ENCODE data around the gene SDHA.
A peak's percentile ranks its signal among the peaks of the same experiment; 100 is the strongest.

SDHA gene

DNA sequence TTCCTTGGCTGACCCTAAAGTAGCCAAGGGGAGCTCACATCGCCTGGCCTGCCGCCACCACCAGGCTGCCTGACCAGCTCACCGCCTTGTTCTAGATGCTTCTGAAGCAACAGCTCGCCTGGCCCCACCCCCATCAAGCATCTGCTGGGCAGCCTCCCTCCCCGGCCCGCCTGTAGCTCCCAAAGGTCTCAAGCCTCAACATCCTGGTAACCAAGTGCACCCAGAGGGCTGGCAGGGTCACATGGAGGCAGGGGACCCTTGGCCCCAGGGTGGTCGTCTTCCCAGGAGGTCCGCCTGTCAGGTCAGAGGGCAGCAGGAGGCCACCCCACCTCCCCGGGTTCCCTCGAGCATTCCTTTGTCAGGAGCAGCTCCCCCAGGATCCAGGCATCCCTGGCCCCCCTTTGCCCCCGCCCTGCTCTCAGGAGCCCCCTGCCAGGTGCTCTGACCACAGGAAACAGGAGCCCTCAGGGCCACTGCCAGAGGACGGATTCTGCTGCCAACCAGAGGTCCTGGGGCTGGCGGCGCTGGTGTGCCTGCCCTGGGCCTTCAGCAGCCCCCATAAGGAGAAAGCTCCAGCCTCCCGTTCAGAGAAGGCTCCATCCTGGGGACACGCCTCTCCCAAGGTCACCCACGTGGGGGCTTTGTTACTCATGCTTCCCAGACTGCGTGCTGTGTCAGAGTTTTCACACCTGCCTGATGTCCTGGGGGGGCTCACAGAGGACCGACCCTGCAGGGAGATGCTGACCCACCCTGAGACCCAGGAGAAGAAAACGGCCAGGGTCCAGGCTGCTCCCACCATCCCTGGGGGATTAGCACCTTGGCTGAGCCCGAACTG is 30.3 kb upstream of the SDHA start:
- Histone ChIP-seq H3K36me3 (ENCODE audit: insufficient read depth, low read depth, low read length) (peaks cover 4% of the 10 kb centered on the region), H3K27me3 (ENCODE audit: insufficient read depth, low read length) (no peaks in the 10 kb centered on the region), H3K9me3 (ENCODE audit: insufficient read depth, low read depth, low read length) (no peaks in the 10 kb centered on the region), H3K9ac (ENCODE audit: low read depth, low read length) (no peak overlapping the region), H3K4me3 (ENCODE audit: low read length) (peak overlapping the region; percentile 6; the same call in 1 of the 2 replicates), H3K27ac (ENCODE audit: low read length) (no peak overlapping the region), H3K4me1 (ENCODE audit: insufficient read depth, low read length) (no peaks in the 10 kb centered on the region)

GRCh38 chr5:188488-189481 is 29.3 kb upstream of the SDHA start:
- no peaks in the 10 kb centered on the region for H3K9me3 ChIP-seq (ENCODE audit: insufficient read depth, low read depth, low read length)
- peak overlapping the region; percentile 6; the same call in 1 of the 2 replicates for H3K4me3 ChIP-seq (ENCODE audit: low read length)
- H3K9ac ChIP-seq (ENCODE audit: low read depth, low read length): no peak overlapping the region
- H3K27ac ChIP-seq (ENCODE audit: low read length): no peak overlapping the region
- no peaks in the 10 kb centered on the region for H3K36me3 ChIP-seq (ENCODE audit: insufficient read depth, low read depth, low read length)
- no peaks in the 10 kb centered on the region for H3K27me3 ChIP-seq (ENCODE audit: insufficient read depth, low read length)
- no peaks in the 10 kb centered on the region for H3K4me1 ChIP-seq (ENCODE audit: insufficient read depth, low read length)

- Histone ChIP-seq H3K27ac (ENCODE audit: low read length) (no peak overlapping the region), H3K4me1 (ENCODE audit: insufficient read depth, low read length) (no peaks in the 10 kb centered on the region), H3K9ac (ENCODE audit: low read depth, low read length) (no peak overlapping the region), H3K9me3 (ENCODE audit: insufficient read depth, low read depth, low read length) (no peaks in the 10 kb centered on the region), H3K4me3 (ENCODE audit: low read length) (no peak overlapping the region), H3K27me3 (ENCODE audit: insufficient read depth, low read length) (no peaks in the 10 kb centered on the region), H3K36me3 (ENCODE audit: insufficient read depth, low read depth, low read length) (no peaks in the 10 kb centered on the region)
Observed at GRCh38 chr5:189486-189885, 28.6 kb upstream of the SDHA start.

DNA sequence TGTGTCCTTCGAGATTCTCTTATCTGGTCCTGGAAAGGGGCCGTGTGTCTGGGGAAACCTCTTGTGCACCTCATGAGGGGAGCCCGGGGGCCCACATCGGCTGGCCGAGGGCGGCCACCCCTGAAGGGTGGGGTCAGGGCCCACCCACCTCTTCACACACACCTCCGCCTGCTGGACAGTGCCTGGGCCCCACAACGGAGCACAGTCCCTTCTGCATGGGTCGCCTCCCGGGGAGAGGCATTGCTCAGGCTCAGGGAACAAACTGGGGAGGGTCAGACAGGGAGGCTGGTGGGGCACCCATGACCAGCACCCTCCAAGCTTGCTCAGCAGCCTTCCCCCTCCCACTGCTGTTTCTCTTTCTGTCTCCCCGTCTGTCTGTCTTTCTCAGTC is 28.1 kb upstream of the SDHA start:
- no peaks in the 10 kb centered on the region for H3K9me3 ChIP-seq (ENCODE audit: insufficient read depth, low read depth, low read length)
- no peaks in the 10 kb centered on the region for H3K36me3 ChIP-seq (ENCODE audit: insufficient read depth, low read depth, low read length)
- no peak overlapping the region for H3K9ac ChIP-seq (ENCODE audit: low read depth, low read length)
- no peaks in the 10 kb centered on the region for H3K4me1 ChIP-seq (ENCODE audit: insufficient read depth, low read length)
- no peak overlapping the region for H3K4me3 ChIP-seq (ENCODE audit: low read length)
- H3K27ac ChIP-seq (ENCODE audit: low read length): no peak overlapping the region
- H3K27me3 ChIP-seq (ENCODE audit: insufficient read depth, low read length): no peaks in the 10 kb centered on the region

DNA sequence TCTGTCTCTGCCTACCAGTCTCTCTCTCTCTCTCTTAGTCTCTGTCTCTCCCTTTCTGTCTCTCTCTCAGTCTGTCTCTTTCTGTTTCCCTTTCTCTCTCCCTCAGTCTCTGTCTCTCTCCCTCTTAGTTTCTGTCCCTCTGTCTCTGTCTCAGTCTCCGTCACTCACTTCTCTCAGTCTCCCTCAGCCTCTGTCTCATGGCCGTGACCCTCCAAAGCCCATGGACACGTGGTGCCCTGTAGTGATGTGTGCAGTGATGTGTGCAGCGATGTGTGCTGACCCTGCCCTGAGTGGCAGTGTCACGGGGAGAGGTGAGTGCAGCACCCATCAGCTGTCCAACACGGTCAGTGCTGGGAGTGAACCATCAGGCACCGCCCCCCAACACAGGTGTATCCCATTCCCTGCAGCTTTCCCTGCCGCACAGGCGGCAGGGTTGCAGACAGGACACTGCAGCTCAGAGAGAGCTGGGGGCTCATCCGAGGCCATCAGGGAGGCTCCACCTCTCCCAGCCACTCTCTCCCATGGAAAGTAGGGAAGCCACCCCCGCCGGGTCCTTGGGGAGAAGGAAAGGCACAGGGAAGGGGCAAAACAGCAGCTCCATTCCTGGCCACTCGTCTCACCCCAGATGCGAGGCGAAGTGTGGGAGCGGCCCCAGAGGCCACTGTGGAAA is 27.6 kb upstream of the SDHA start:
- Histone ChIP-seq H3K4me1 (ENCODE audit: insufficient read depth, low read length) (no peaks in the 10 kb centered on the region), H3K27ac (ENCODE audit: low read length) (no peak overlapping the region), H3K9ac (ENCODE audit: low read depth, low read length) (no peak overlapping the region), H3K36me3 (ENCODE audit: insufficient read depth, low read depth, low read length) (no peaks in the 10 kb centered on the region), H3K4me3 (ENCODE audit: low read length) (no peak overlapping the region), H3K9me3 (ENCODE audit: insufficient read depth, low read depth, low read length) (no peaks in the 10 kb centered on the region), H3K27me3 (ENCODE audit: insufficient read depth, low read length) (no peaks in the 10 kb centered on the region)

DNA sequence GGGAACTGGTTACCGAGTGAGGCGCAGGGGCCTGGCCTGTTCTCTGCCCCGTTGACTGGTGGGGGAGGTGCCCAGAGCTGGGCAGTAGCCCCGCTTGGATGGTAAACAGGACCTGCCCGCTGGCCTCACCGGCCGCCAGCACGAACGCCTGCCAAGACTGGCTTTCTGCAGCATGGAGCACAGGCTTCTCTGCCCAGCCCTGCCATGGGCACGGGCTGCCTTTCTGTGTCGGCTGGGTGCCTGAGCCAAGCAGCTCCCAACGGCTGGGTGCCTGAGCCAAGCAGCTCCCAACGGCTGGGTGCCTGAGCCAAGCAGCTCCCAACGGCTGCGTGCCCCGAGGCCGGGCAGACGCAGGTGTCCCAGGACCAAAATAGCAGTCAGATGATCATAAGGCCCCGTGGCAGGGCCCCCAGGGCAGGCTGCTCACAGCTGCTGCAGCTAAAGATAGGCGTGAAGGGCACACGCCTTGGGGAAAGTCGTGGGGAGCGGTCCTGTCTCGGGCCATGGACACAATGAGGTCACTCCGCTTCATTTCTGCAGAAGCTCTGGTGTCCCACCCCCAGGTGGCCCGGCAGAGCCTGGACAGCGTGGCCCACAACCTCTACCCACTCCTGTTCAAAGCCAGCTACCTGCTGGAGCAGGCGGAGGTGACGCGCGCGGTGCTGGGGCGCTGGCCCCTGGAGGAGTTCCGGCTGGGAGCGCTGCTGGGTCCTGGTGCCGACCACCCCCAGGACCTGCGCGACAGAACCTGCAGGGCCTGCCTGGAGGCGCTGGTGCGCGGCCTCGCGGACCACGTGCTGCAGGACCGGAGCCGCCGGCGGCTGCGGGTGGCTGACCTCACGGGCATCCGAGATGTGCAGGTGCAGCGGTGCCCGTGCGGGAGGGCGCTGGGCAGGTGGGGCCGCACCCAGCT is 26.8 kb upstream of the SDHA start, which contains the start of gene LRRC14B:
LRRC14B (plus strand) TSS at position 460 of the 913 bp plus-strand sequence; CDS start at position 504, 44 bp downstream.
- H3K4me1 ChIP-seq (ENCODE audit: insufficient read depth, low read length): no peaks in the 10 kb centered on the region
- no peak within 1 kb of the TSS for H3K27ac ChIP-seq (ENCODE audit: low read length)
- H3K9me3 ChIP-seq (ENCODE audit: insufficient read depth, low read depth, low read length): no peaks in the 10 kb centered on the region

DNA sequence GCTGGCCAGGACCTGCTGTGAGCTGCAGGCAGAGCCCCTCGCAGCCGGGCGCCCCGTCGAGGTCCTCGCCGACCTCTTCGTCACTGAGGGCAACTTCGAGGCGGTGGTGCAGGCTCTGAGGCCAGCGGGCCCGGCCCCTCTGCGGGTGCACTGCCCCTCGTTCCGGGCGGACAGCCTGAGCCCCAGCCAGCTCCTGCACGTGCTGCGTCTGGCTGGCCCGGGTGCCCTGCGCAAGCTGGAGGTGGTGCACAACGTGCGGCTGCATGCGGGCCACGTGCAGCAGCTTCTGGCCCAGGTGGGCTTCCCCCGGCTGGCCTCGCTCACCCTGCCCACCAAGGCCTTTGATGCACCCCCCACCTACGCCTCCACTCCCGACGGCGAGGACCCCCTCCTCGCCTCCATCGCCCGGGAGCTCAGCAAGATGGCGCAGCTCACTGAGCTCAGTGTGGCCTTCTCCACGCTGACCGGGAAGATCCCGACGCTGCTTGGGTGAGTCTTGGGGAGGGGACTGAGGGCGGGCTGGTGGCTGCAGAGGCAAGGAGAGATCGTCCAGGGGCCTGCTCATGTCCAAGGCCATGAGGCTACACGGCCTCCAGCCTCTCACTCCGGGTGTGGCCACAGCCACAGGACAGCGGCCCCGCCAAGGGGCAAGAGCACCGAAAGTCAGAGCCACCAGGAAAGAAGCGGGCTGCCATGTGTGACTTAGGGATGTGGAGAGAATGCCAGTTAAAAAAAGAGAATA is 26.0 kb upstream of the SDHA start:
- no peaks in the 10 kb centered on the region for H3K4me1 ChIP-seq (ENCODE audit: insufficient read depth, low read length)
- H3K36me3 ChIP-seq (ENCODE audit: insufficient read depth, low read depth, low read length): no peaks in the 10 kb centered on the region
- H3K9ac ChIP-seq (ENCODE audit: low read depth, low read length): no peak overlapping the region
- no peaks in the 10 kb centered on the region for H3K27me3 ChIP-seq (ENCODE audit: insufficient read depth, low read length)
- H3K9me3 ChIP-seq (ENCODE audit: insufficient read depth, low read depth, low read length): no peaks in the 10 kb centered on the region
- H3K4me3 ChIP-seq (ENCODE audit: low read length): no peak overlapping the region
- H3K27ac ChIP-seq (ENCODE audit: low read length): no peak overlapping the region

More for the DNA sequence above, 26.8 kb upstream of the SDHA start, which contains the start of gene LRRC14B:
- Histone ChIP-seq H3K9ac (ENCODE audit: low read depth, low read length) (no peak within 1 kb of the TSS), H3K4me3 (ENCODE audit: low read length) (no peak within 1 kb of the TSS), H3K27me3 (ENCODE audit: insufficient read depth, low read length) (no peaks in the 10 kb centered on the region), H3K36me3 (ENCODE audit: insufficient read depth, low read depth, low read length) (no peaks in the 10 kb centered on the region)

GRCh38 chr5:192691-192969 is 25.5 kb upstream of the SDHA start:
- no peak overlapping the region for H3K4me3 ChIP-seq (ENCODE audit: low read length)
- H3K36me3 ChIP-seq (ENCODE audit: insufficient read depth, low read depth, low read length): no peaks in the 10 kb centered on the region
- H3K9me3 ChIP-seq (ENCODE audit: insufficient read depth, low read depth, low read length): no peaks in the 10 kb centered on the region
- no peaks in the 10 kb centered on the region for H3K27me3 ChIP-seq (ENCODE audit: insufficient read depth, low read length)
- H3K27ac ChIP-seq (ENCODE audit: low read length): no peak overlapping the region
- no peaks in the 10 kb centered on the region for H3K4me1 ChIP-seq (ENCODE audit: insufficient read depth, low read length)
- H3K9ac ChIP-seq (ENCODE audit: low read depth, low read length): no peak overlapping the region

DNA sequence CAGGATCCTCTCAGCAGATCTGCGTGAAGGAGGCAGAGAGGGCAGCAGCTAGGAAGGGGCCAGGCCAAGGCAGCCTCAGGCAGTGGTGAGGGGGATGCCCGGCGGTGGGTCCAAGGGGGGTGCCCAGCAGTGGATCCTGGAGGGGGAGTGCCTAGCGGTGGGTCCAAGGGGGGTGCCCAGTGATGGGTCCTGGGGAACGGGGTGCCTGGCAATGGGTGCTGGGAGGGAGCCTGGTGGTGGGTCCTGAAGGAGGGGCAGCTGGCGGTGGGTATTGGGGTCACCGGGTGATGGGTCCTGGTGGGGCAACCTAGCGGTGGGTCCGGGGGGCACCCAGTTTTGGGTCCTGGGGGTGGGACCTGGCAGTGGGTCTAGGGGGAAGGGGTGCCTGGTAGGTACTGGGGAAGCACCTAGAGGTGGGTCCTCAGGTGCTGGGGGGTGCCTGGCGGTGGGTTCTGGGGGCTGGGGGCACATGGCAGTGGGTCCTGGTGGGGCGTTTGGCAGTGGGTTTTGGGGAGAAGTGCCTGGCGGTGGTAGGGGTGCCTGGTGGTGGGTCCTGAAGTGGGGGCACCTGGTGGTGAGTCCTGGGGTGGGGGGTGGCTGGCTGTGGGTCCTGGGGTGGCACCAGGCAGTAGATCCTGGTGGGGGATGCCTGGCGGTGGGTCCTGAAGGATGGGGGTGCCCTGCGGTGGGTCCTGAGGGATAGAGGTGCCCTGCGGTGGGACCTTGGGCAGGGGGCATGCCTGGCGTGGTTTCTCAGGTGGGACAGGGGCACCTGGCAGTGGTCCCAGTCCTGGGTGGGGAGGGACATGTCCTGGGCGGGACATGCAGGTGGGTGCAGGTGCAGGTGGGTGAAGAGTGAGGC is 24.9 kb upstream of the SDHA start:
- H3K27me3 ChIP-seq (ENCODE audit: insufficient read depth, low read length): no peaks in the 10 kb centered on the region
- H3K4me3 ChIP-seq (ENCODE audit: low read length): no peak overlapping the region

GRCh38 chr5:194102-194501 is 24.0 kb upstream of the SDHA start:
- H3K27ac ChIP-seq (ENCODE audit: low read length): no peak overlapping the region
- no peak overlapping the region for H3K9ac ChIP-seq (ENCODE audit: low read depth, low read length)
- H3K4me3 ChIP-seq (ENCODE audit: low read length): no peak overlapping the region
- H3K27me3 ChIP-seq (ENCODE audit: insufficient read depth, low read length): no peaks in the 10 kb centered on the region
- no peaks in the 10 kb centered on the region for H3K9me3 ChIP-seq (ENCODE audit: insufficient read depth, low read depth, low read length)
- no peaks in the 10 kb centered on the region for H3K4me1 ChIP-seq (ENCODE audit: insufficient read depth, low read length)
- no peaks in the 10 kb centered on the region for H3K36me3 ChIP-seq (ENCODE audit: insufficient read depth, low read depth, low read length)

More for the DNA sequence above, 24.9 kb upstream of the SDHA start:
- Histone ChIP-seq H3K27ac (ENCODE audit: low read length) (no peak overlapping the region), H3K9ac (ENCODE audit: low read depth, low read length) (no peak overlapping the region), H3K4me1 (ENCODE audit: insufficient read depth, low read length) (no peaks in the 10 kb centered on the region), H3K36me3 (ENCODE audit: insufficient read depth, low read depth, low read length) (no peaks in the 10 kb centered on the region), H3K9me3 (ENCODE audit: insufficient read depth, low read depth, low read length) (no peaks in the 10 kb centered on the region)
